Thyroid gland (tissue), 4 donors: ENCODE results near the gene EPHA3. TPM values are rescaled to one million over a fixed set of nuclear protein-coding genes. Genes with fewer than 3 reads are reported as not detected.

Source experiments
- DNase-seq, 2 donors: peaks; one replicate each; pipeline ENCODE4 v3.0.0-alpha.2; 2019
- H3K27ac ChIP-seq, 3 donors: fragments of 200-600 bp; sonication (generic); 1 replicate in 2 of 3; 2 replicates in 1 of 3; pipeline ENCODE4 v1.5.1; 2016 to 2019; ENCODE audit warnings: mild to moderate bottlenecking in 1 of 3, moderate library complexity in 1 of 3
- H3K27me3 ChIP-seq: fragments of 200-600 bp; sonication (generic); one replicate; pipeline ENCODE4 v1.5.1; 2019
- H3K36me3 ChIP-seq, 2 donors: fragments of 200-600 bp; sonication (generic); one replicate each; pipeline ENCODE4 v1.5.1; 2016 to 2019
- H3K4me1 ChIP-seq, 2 donors: fragments of 200-600 bp; sonication (generic); one replicate each; pipeline ENCODE4 v1.5.1; 2017 to 2019
- H3K4me3 ChIP-seq, 3 donors: fragments of 200-600 bp; sonication (generic); replicated peaks in 1 of 3; 1 replicate in 2 of 3; 2 replicates in 1 of 3; pipeline ENCODE4 v1.5.1; 2016; ENCODE audit warnings: mild to moderate bottlenecking in 1 of 3
- H3K9me3 ChIP-seq: fragments of 200-600 bp; sonication (generic); one replicate; pipeline ENCODE4 v1.5.1; 2017
- POLR2A ChIP-seq, 2 donors: fragments of 450-650 bp; IDR thresholded peaks; one replicate each; pipeline ENCODE4 v1.6.1; 2017; ENCODE audit warnings: antibody characterized with exemption in 2 of 2, mild to moderate bottlenecking in 2 of 2, moderate library complexity in 1 of 2
- WGBS, 2 donors: methylation state at CpG; one replicate each; pipeline ENCODE4 v1.1.5; 2017; 5-methylcytosine and 5-hydroxymethylcytosine counted together
- intact Hi-C: fragments of 100-400 bp; cut with DNase I; formaldehyde crosslinking; loops from one replicate; pipeline ENCODE4 v1.15.1; 2023
- total RNA-seq, 4 donors: library from RNA; depleted of rRNA; stranded (reverse); fragments of >200 nt; gene quantifications; one replicate each; pipeline ENCODE4 v1.2.3, GENCODE V29; 2016
- TF ChIP-seq, protein P1 (sequence below), 6 experiments: fragments of 200-600 bp in 3 of 6; fragments of 450-650 bp in 3 of 6; sonication (generic) in 3 of 6; IDR thresholded peaks; one replicate each; pipeline ENCODE4 v1.5.1; 2016 to 2019; ENCODE audit warnings: antibody characterized with exemption in 6 of 6, mild to moderate bottlenecking in 2 of 6, inconsistent platforms in 1 of 6, moderate library complexity in 1 of 6

The EPHA3 gene
- total RNA-seq, 4 donors from 2014 or later, result 27.3 to 41.6 (median 35.4) TPM

DNA sequence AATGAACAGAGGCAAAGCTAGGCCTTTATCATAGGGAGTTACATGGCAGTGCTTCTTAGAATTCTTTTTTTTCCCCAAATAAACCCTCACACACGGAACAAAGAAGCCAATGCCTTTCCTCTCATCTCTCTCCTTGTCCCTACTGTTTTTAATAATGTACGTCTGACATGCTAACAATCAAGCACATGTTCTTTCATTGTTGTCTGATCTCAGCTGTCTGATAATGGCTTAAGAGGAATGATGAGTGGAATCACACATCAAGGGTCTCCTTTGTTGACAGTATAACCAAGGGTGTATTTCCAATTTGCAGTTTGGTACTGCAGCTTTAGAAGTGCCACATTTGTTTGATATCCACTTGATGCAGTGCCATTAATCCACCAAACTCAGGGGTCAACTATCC, 34.8 kb upstream of the EPHA3 start:
- Histone ChIP-seq H3K27ac (no peak overlapping the region), H3K4me1 (no peaks in the 10 kb centered on the region), H3K36me3 (no peaks in the 10 kb centered on the region), H3K9me3 (no peaks in the 10 kb centered on the region), H3K27me3 (no peaks in the 10 kb centered on the region), H3K4me3 (no peak overlapping the region)
- intact Hi-C loops, result no loop called here
- 70% methylated on average over 2 of the region's 2 CpGs for WGBS, 2 donors
- no peak for DNase-seq
- TF ChIP-seq, protein P1, sequence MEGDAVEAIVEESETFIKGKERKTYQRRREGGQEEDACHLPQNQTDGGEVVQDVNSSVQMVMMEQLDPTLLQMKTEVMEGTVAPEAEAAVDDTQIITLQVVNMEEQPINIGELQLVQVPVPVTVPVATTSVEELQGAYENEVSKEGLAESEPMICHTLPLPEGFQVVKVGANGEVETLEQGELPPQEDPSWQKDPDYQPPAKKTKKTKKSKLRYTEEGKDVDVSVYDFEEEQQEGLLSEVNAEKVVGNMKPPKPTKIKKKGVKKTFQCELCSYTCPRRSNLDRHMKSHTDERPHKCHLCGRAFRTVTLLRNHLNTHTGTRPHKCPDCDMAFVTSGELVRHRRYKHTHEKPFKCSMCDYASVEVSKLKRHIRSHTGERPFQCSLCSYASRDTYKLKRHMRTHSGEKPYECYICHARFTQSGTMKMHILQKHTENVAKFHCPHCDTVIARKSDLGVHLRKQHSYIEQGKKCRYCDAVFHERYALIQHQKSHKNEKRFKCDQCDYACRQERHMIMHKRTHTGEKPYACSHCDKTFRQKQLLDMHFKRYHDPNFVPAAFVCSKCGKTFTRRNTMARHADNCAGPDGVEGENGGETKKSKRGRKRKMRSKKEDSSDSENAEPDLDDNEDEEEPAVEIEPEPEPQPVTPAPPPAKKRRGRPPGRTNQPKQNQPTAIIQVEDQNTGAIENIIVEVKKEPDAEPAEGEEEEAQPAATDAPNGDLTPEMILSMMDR (IDR thresholded peaks at IDR 0.05), result no peak

DNA sequence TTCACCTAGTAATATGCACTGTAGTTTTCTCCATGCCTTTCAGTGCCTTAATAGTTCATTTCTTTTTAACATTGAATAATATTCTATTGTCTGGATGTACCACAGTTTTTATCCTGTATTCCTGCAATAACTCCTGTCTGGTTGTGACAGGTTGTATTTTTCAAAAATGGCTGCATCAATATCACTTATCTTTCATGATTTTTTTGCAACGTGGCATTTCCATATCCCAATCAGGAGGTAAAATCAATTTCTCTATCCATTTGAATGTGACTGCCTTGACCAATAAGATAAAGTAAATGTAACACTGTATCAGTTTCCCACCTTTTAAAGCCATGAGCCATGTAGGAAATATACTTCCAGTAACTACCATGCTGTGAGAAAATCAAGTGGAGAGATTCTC, 27.5 kb upstream of the EPHA3 start:
- H3K27me3 ChIP-seq, result no peaks in the 10 kb centered on the region
- no peak overlapping the region for H3K4me3 ChIP-seq
- no peaks in the 10 kb centered on the region for H3K4me1 ChIP-seq
- H3K9me3 ChIP-seq, result no peaks in the 10 kb centered on the region
- no peak overlapping the region for H3K27ac ChIP-seq
- intact Hi-C loops, result no loop called here
- no peak for DNase-seq
- no peaks in the 10 kb centered on the region for H3K36me3 ChIP-seq
- TF ChIP-seq POLR2A (IDR thresholded peaks at IDR 0.05), result no peak
- TF ChIP-seq, protein P1 (IDR thresholded peaks at IDR 0.05), result no peak
- WGBS, 2 donors, result 90 to 92% methylated on average over 1 of the region's 1 CpG

DNA sequence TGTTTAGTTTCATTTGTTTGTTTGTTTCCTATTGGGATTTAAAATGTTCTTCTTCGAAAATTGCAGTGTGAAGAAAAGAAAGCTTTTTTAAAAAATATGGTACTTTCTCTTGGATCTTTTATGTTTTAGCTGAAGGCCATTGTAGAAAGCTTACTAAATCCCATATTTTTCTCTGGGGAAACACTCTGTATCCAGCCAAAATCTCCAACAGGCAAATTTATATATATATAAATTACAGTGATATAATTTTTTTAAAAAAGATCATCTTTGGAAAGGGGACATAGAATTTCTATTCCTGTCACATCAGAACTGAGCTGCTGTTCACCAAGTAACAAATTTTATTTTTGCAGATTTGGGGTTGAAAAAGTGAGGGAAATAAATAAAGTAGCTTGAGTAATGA, 19.6 kb upstream of the EPHA3 start:
- Histone ChIP-seq H3K27ac (no peak overlapping the region), H3K9me3 (no peaks in the 10 kb centered on the region), H3K36me3 (no peaks in the 10 kb centered on the region), H3K27me3 (no peaks in the 10 kb centered on the region), H3K4me1 (no peaks in the 10 kb centered on the region), H3K4me3 (no peak overlapping the region)
- no peak for DNase-seq
- intact Hi-C loops, result no loop called here
- WGBS, 2 donors, result 77 to 86% methylated on average over 1 of the region's 1 CpG
- TF ChIP-seq POLR2A (IDR thresholded peaks at IDR 0.05), result no peak
- TF ChIP-seq, protein P1 (IDR thresholded peaks at IDR 0.05), result no peak

DNA sequence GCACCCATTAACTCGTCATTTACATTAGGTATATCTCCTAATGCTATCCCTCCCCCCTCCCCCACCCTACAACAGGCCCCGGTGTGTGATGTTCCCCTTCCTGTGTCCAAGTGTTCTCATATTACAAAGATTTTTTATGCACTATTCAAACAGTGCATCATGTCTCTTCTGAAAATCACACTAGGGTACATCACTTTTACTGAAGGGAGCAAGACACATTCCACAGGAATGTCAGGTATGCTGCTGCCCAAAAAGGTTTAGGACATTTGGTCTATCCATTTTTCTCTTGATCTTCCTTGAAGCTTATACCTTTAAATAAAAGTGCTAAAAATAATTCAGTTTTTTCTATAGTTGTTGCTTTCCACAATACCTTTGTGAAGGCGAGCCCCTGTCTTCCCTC, 9.2 kb upstream of the EPHA3 start:
- intact Hi-C loops, result no loop called here
- no peaks in the 10 kb centered on the region for H3K36me3 ChIP-seq
- no peak overlapping the region for H3K4me3 ChIP-seq
- no peaks in the 10 kb centered on the region for H3K27me3 ChIP-seq
- H3K4me1 ChIP-seq, result no peaks in the 10 kb centered on the region
- no peaks in the 10 kb centered on the region for H3K9me3 ChIP-seq
- no peak overlapping the region for H3K27ac ChIP-seq
- WGBS, 2 donors, result 82 to 91% methylated on average over 3 of the region's 3 CpGs
- DNase-seq, result no peak
- TF ChIP-seq, protein P1 (IDR thresholded peaks at IDR 0.05), result no peak
- TF ChIP-seq POLR2A (IDR thresholded peaks at IDR 0.05), result no peak

DNA sequence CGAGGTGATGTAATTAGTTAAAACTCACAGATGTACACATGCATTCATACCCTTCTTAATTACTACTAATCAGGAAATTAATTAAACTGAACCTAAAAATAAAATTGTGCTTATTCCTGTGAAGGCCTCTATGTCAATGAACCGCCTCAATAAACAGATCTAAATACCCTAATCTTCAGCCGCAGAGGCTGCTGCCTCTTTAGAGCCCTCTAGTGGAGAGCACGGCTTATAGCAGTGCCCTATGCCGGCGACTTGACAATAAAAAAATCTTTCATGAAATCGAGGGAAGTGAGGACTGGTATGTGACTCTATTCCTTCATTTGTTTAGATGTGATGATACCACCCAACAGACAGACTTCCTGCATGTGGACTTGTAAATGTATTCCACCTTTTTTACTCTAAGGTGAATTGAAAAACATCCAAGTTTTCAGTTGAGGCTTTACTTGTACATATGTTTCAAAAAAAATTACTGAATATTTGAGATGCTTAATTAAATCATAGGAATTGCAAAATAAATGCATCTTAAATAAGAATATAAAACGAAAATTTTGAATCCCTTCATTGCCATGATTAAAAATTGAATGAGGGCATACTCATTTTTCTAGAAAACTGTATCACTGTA, 8.3 kb upstream of the EPHA3 start:
- H3K27ac ChIP-seq, result no peak overlapping the region
- no peaks in the 10 kb centered on the region for H3K27me3 ChIP-seq
- no peak overlapping the region for H3K4me3 ChIP-seq
- TF ChIP-seq, protein P1 (IDR thresholded peaks at IDR 0.05), result peak; percentile 64 to 95 (median 82)
- no peak for TF ChIP-seq POLR2A (IDR thresholded peaks at IDR 0.05)
- no peaks in the 10 kb centered on the region for H3K36me3 ChIP-seq
- DNase-seq, result peak; percentile 47 to 61
- H3K9me3 ChIP-seq, result no peaks in the 10 kb centered on the region
- no peaks in the 10 kb centered on the region for H3K4me1 ChIP-seq
- 25 to 30% methylated on average over 8 of the region's 8 CpGs for WGBS, 2 donors
- intact Hi-C loops, result no loop called here
